22Rv1 (cell line): ENCODE measurements around the gene INVS.

Experiments
- CTCF ChIP-seq: fragments of 450-650 bp; IDR thresholded peaks from 2 replicates; pipeline ENCODE4 v1.5.1; 2017; ENCODE audit warnings: mild to moderate bottlenecking
- ZFX ChIP-seq: fragments of 450-650 bp; IDR thresholded peaks from 2 replicates; pipeline ENCODE4 v1.6.1; 2017; ENCODE audit warnings: antibody characterized with exemption, borderline replicate concordance

- no peak for TF ChIP-seq CTCF
- no peak for TF ChIP-seq ZFX
These were observed 26.2 kb downstream of the INVS start for GRCh38 chr9:100125236-100125635.
